GM23338 (cell line): ENCODE data around the gene CDKN2D. TPM values are rescaled to one million over a fixed set of nuclear protein-coding genes. Genes with fewer than 3 reads are reported as not detected.

Experiments used
- ATAC-seq: fragments of 200-7000 bp; cut with Tn5 transposase; 3 replicates; pipeline ENCODE4 v1.9.1; 2020
- DNase-seq: peaks from one replicate; pipeline ENCODE4 v3.0.0-alpha.2; 2015; ENCODE audit warnings: low spot score
- H2AFZ ChIP-seq: fragments of 200-600 bp; sonication (generic); 2 replicates; pipeline ENCODE4 v1.8.0; 2016; ENCODE audit warnings: antibody characterized with exemption, mild to moderate bottlenecking, moderate library complexity
- H3F3A ChIP-seq: fragments of 200-600 bp; sonication (generic); replicated peaks from 2 replicates; pipeline ENCODE4 v1.8.0; 2017; ENCODE audit warnings: antibody characterized with exemption, mixed run types, low read depth
- H3K27ac ChIP-seq: fragments of 200-600 bp; sonication (generic); 2 replicates; pipeline ENCODE4 v1.6.1; 2016; ENCODE audit warnings: low read depth
- H3K27me3 ChIP-seq: fragments of 200-600 bp; sonication (generic); 2 replicates; pipeline ENCODE4 v1.8.0; 2016; ENCODE audit warnings: mild to moderate bottlenecking, mixed run types, moderate library complexity; ENCODE audit not compliant: insufficient read depth
- H3K36me3 ChIP-seq: fragments of 200-600 bp; sonication (generic); 2 replicates; pipeline ENCODE4 v1.8.0; 2016; ENCODE audit warnings: mild to moderate bottlenecking; ENCODE audit not compliant: insufficient read depth
- H3K4me1 ChIP-seq: fragments of 200-600 bp; sonication (generic); 2 replicates; pipeline ENCODE4 v1.8.0; 2016; ENCODE audit warnings: mild to moderate bottlenecking, moderate library complexity; ENCODE audit not compliant: insufficient read depth
- H3K4me2 ChIP-seq: fragments of 200-600 bp; sonication (generic); 2 replicates; pipeline ENCODE4 v1.7.1; 2017; ENCODE audit warnings: mixed run types
- H3K4me3 ChIP-seq: fragments of 200-600 bp; sonication (generic); 2 replicates; pipeline ENCODE4 v1.6.1; 2016; ENCODE audit warnings: mixed run types
- H3K79me2 ChIP-seq: fragments of 200-600 bp; sonication (generic); replicated peaks from 2 replicates; pipeline ENCODE4 v1.8.0; 2017; ENCODE audit warnings: mild to moderate bottlenecking; ENCODE audit not compliant: insufficient read depth
- H3K9me2 ChIP-seq: fragments of 200-600 bp; sonication (generic); 2 replicates; pipeline ENCODE4 v1.8.0; 2017; ENCODE audit not compliant: insufficient read depth
- H4K20me1 ChIP-seq: fragments of 200-600 bp; sonication (generic); replicated peaks from 2 replicates; pipeline ENCODE4 v1.8.0; 2017; ENCODE audit warnings: mild to moderate bottlenecking; ENCODE audit not compliant: insufficient read depth
- H3K27ac Mint-ChIP-seq: 2 replicates; pipeline ENCODE4 v1.8.0; 2020; ENCODE audit warnings: inconsistent platforms, mild to moderate bottlenecking, moderate library complexity, mixed read lengths
- H3K27me3 Mint-ChIP-seq: 3 replicates; pipeline ENCODE4 v1.8.0; 2022; ENCODE audit warnings: low read depth, mild to moderate bottlenecking, moderate library complexity, mixed read lengths, inconsistent platforms; ENCODE audit not compliant: insufficient read depth, poor library complexity
- H3K36me3 Mint-ChIP-seq: 3 replicates; pipeline ENCODE4 v1.8.0; 2021; ENCODE audit warnings: low read depth, mild to moderate bottlenecking, inconsistent platforms, moderate library complexity, mixed read lengths
- H3K4me1 Mint-ChIP-seq: 3 replicates; pipeline ENCODE4 v1.8.0; 2020; ENCODE audit warnings: mild to moderate bottlenecking, inconsistent platforms, mixed read lengths
- H3K4me3 Mint-ChIP-seq: 3 replicates; pipeline ENCODE4 v1.8.0; 2021; ENCODE audit warnings: moderate library complexity, mild to moderate bottlenecking, inconsistent platforms, mixed read lengths
- H3K9me3 Mint-ChIP-seq: 3 replicates; pipeline ENCODE4 v1.8.0; 2020; ENCODE audit warnings: moderate library complexity, mild to moderate bottlenecking, inconsistent platforms, mixed read lengths
- CREB1 ChIP-seq: fragments of 250-450 bp; sonication (Bioruptor Pico); IDR thresholded peaks from 2 replicates; pipeline ENCODE4 v1.5.0; 2020; ENCODE audit warnings: low read depth, mild to moderate bottlenecking, moderate library complexity
- EZH2phosphoT487 ChIP-seq: fragments of 200-600 bp; sonication (generic); IDR thresholded peaks from one replicate; pipeline ENCODE4 v1.8.1; 2018; ENCODE audit warnings: antibody characterized with exemption; ENCODE audit not compliant: unreplicated experiment
- JUNB ChIP-seq: IDR thresholded peaks from one replicate; pipeline ENCODE4 v1.6.1; 2016; ENCODE audit warnings: antibody characterized with exemption; ENCODE audit not compliant: unreplicated experiment
- STAT1 ChIP-seq: IDR thresholded peaks from one replicate; pipeline ENCODE4 v1.6.1; 2016; ENCODE audit warnings: antibody characterized with exemption; ENCODE audit not compliant: unreplicated experiment
- ZNF114 ChIP-seq: fragments of 250-450 bp; sonication (Bioruptor Pico); IDR thresholded peaks from 2 replicates; pipeline ENCODE4 v1.5.0; 2020; ENCODE audit warnings: mild to moderate bottlenecking, moderate library complexity
- ZNF331 ChIP-seq: fragments of 250-450 bp; sonication (Bioruptor Pico); IDR thresholded peaks from 2 replicates; pipeline ENCODE4 v1.5.0; 2020; ENCODE audit warnings: low read depth, mild to moderate bottlenecking, moderate library complexity
- polyA plus RNA-seq: library from polyadenylated mRNA; unstranded; fragments of >200 nt; fragmentation: Nextera tagmentation; extraction: Ambion mirVana; gene quantifications from 2 replicates; pipeline ENCODE4 v1.2.1, GENCODE V29; 2016
- total RNA-seq: library from RNA; depleted of rRNA; stranded (reverse); fragments of >200 nt; shearing (Covaris generic); gene quantifications from 2 replicates; pipeline ENCODE4 v1.2.3, GENCODE V29; 2014
- TF ChIP-seq, protein P1 (sequence below): IDR thresholded peaks from one replicate; pipeline ENCODE4 v1.6.1; 2018; ENCODE audit warnings: antibody characterized with exemption; ENCODE audit not compliant: unreplicated experiment
- TF ChIP-seq, protein P2 (sequence below): fragments of 250-450 bp; sonication (Bioruptor Pico); IDR thresholded peaks from 2 replicates; pipeline ENCODE4 v1.5.0; 2020; ENCODE audit warnings: mild to moderate bottlenecking, moderate library complexity
- TF ChIP-seq, protein P3 (sequence below), 2 experiments: fragments of 200-600 bp in 1 of 2; sonication (generic) in 1 of 2; conservative IDR thresholded peaks; 2 replicates each; pipeline versions ENCODE4 v1.5.1 to v1.6.1; 2016 to 2017; ENCODE audit warnings: antibody characterized with exemption in 2 of 2, low read depth in 2 of 2, mild to moderate bottlenecking in 2 of 2, moderate library complexity in 1 of 2

The CDKN2D gene
- total and polyA plus RNA-seq, 2 experiments from 2014 or later: 1.4 to 4.0 TPM

DNA sequence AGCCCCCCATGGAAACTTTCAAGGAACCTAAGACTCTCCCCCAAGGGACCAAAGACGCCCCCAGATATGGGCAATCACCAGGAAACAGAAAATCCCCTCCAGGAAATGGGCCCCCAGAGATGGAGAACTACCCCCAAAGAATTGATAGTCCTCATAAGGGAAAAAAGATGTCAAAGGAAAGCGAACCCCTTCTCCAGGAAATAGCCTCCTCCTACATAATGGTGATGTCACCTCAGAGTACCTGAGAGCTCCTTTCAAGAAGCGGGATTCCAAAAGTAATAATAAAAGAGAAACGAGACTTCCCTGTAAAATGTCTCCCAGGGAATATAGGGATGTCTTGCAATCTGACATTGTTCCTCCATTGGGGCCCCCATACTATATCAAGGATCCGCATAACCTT, 1.1 kb downstream of the CDKN2D start:
- H3K4me1 ChIP-seq: peaks cover 23% of the 10 kb centered on the region
- H3K27ac ChIP-seq: 0 out of 2 replicates have a peak overlapping the region, but pooled peaks have one; percentile 9
- no peak for DNase-seq
- H2AFZ ChIP-seq: peak overlapping the region; percentile 52; the same call in 1 of the 2 replicates
- peak overlapping the region; percentile 94 for H3K4me3 Mint-ChIP-seq
- no peak for ATAC-seq
- H3F3A ChIP-seq: peaks cover 31% of the 10 kb centered on the region
- peaks cover 2% of the 10 kb centered on the region; the same call in 2 of the 3 replicates for H3K9me3 Mint-ChIP-seq
- no peak for TF ChIP-seq CREB1 (CRISPR knock-in tag)
- no peak for TF ChIP-seq STAT1
- TF ChIP-seq EZH2phosphoT487: no peak
- no peak for TF ChIP-seq JUNB
- TF ChIP-seq ZNF114 (CRISPR knock-in tag): no peak
- no peak overlapping the region for H3K27ac Mint-ChIP-seq
- peaks cover 30% of the 10 kb centered on the region for H3K27me3 Mint-ChIP-seq
- H3K27me3 ChIP-seq: no peaks in the 10 kb centered on the region
- H4K20me1 ChIP-seq: peaks cover 5% of the 10 kb centered on the region
- H3K36me3 ChIP-seq: no peaks in the 10 kb centered on the region
- peak overlapping the region; percentile 94 for H3K4me2 ChIP-seq
- peak overlapping the region; percentile 83 for H3K4me3 ChIP-seq
- H3K79me2 ChIP-seq: peaks cover 12% of the 10 kb centered on the region
- H3K36me3 Mint-ChIP-seq: peaks cover 29% of the 10 kb centered on the region
- peaks cover 34% of the 10 kb centered on the region for H3K4me1 Mint-ChIP-seq
- no peaks in the 10 kb centered on the region for H3K9me2 ChIP-seq

DNA sequence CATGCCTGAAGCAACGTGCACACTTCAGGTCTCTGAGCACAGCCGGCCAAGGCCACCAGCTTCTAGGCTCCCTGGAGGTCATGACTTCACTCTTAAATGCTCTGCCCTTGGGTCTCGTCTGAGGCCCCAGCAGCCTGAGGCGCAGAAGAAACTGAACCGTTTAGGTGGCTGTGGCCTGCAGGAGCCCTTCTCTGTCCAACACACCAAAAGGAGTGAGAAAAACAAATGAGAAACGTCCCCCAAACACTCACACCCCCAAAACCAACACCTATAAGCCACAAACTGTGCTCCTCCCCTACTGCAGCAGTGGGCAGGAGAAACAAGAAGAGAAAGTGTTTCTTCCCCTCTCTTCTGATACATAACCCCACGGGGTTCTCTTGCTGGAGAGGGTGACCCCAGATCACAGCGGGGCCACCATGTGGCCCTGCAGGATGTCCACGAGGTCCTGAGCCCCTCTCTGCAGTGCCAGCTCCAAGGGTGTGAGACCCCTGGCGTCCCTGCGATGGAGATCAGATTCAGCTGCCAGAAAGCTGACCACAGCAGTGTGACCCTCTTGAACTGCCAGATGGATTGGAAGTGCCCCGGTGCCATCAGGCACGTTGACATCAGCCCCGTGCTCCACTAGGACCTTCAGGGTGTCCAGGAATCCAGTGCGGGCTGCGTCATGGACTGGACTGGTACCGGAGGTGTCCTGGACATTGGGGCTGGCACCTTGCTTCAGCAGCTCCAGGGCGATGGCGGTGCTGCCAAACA, 1.9 kb downstream of the CDKN2D start:
- peak overlapping the region; percentile 92 for H3K4me3 ChIP-seq
- H3K4me3 Mint-ChIP-seq: peak overlapping the region; percentile 94
- peak overlapping the region; percentile 94 for H3K4me2 ChIP-seq
- peaks cover 5% of the 10 kb centered on the region for H4K20me1 ChIP-seq
- peaks cover 28% of the 10 kb centered on the region for H3K36me3 Mint-ChIP-seq
- H3K9me3 Mint-ChIP-seq: peaks cover 2% of the 10 kb centered on the region; the same call in 2 of the 3 replicates
- H3F3A ChIP-seq: peaks cover 29% of the 10 kb centered on the region
- no peaks in the 10 kb centered on the region for H3K27me3 ChIP-seq
- H3K27ac ChIP-seq: no peak overlapping the region
- H3K36me3 ChIP-seq: no peaks in the 10 kb centered on the region
- ATAC-seq (no peak), DNase-seq (no peak)
- peaks cover 12% of the 10 kb centered on the region for H3K79me2 ChIP-seq
- no peaks in the 10 kb centered on the region for H3K9me2 ChIP-seq
- H3K4me1 Mint-ChIP-seq: peaks cover 31% of the 10 kb centered on the region
- H3K4me1 ChIP-seq: peaks cover 23% of the 10 kb centered on the region
- H2AFZ ChIP-seq: no peak overlapping the region
- H3K27me3 Mint-ChIP-seq: peaks cover 30% of the 10 kb centered on the region
- no peak overlapping the region for H3K27ac Mint-ChIP-seq
- TF ChIP-seq, protein P1, sequence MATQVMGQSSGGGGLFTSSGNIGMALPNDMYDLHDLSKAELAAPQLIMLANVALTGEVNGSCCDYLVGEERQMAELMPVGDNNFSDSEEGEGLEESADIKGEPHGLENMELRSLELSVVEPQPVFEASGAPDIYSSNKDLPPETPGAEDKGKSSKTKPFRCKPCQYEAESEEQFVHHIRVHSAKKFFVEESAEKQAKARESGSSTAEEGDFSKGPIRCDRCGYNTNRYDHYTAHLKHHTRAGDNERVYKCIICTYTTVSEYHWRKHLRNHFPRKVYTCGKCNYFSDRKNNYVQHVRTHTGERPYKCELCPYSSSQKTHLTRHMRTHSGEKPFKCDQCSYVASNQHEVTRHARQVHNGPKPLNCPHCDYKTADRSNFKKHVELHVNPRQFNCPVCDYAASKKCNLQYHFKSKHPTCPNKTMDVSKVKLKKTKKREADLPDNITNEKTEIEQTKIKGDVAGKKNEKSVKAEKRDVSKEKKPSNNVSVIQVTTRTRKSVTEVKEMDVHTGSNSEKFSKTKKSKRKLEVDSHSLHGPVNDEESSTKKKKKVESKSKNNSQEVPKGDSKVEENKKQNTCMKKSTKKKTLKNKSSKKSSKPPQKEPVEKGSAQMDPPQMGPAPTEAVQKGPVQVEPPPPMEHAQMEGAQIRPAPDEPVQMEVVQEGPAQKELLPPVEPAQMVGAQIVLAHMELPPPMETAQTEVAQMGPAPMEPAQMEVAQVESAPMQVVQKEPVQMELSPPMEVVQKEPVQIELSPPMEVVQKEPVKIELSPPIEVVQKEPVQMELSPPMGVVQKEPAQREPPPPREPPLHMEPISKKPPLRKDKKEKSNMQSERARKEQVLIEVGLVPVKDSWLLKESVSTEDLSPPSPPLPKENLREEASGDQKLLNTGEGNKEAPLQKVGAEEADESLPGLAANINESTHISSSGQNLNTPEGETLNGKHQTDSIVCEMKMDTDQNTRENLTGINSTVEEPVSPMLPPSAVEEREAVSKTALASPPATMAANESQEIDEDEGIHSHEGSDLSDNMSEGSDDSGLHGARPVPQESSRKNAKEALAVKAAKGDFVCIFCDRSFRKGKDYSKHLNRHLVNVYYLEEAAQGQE: no peak
- TF ChIP-seq STAT1 (no peak), ZNF331 (CRISPR knock-in tag) (no peak), ZNF114 (CRISPR knock-in tag) (no peak), JUNB (no peak)
- TF ChIP-seq, protein P2, sequence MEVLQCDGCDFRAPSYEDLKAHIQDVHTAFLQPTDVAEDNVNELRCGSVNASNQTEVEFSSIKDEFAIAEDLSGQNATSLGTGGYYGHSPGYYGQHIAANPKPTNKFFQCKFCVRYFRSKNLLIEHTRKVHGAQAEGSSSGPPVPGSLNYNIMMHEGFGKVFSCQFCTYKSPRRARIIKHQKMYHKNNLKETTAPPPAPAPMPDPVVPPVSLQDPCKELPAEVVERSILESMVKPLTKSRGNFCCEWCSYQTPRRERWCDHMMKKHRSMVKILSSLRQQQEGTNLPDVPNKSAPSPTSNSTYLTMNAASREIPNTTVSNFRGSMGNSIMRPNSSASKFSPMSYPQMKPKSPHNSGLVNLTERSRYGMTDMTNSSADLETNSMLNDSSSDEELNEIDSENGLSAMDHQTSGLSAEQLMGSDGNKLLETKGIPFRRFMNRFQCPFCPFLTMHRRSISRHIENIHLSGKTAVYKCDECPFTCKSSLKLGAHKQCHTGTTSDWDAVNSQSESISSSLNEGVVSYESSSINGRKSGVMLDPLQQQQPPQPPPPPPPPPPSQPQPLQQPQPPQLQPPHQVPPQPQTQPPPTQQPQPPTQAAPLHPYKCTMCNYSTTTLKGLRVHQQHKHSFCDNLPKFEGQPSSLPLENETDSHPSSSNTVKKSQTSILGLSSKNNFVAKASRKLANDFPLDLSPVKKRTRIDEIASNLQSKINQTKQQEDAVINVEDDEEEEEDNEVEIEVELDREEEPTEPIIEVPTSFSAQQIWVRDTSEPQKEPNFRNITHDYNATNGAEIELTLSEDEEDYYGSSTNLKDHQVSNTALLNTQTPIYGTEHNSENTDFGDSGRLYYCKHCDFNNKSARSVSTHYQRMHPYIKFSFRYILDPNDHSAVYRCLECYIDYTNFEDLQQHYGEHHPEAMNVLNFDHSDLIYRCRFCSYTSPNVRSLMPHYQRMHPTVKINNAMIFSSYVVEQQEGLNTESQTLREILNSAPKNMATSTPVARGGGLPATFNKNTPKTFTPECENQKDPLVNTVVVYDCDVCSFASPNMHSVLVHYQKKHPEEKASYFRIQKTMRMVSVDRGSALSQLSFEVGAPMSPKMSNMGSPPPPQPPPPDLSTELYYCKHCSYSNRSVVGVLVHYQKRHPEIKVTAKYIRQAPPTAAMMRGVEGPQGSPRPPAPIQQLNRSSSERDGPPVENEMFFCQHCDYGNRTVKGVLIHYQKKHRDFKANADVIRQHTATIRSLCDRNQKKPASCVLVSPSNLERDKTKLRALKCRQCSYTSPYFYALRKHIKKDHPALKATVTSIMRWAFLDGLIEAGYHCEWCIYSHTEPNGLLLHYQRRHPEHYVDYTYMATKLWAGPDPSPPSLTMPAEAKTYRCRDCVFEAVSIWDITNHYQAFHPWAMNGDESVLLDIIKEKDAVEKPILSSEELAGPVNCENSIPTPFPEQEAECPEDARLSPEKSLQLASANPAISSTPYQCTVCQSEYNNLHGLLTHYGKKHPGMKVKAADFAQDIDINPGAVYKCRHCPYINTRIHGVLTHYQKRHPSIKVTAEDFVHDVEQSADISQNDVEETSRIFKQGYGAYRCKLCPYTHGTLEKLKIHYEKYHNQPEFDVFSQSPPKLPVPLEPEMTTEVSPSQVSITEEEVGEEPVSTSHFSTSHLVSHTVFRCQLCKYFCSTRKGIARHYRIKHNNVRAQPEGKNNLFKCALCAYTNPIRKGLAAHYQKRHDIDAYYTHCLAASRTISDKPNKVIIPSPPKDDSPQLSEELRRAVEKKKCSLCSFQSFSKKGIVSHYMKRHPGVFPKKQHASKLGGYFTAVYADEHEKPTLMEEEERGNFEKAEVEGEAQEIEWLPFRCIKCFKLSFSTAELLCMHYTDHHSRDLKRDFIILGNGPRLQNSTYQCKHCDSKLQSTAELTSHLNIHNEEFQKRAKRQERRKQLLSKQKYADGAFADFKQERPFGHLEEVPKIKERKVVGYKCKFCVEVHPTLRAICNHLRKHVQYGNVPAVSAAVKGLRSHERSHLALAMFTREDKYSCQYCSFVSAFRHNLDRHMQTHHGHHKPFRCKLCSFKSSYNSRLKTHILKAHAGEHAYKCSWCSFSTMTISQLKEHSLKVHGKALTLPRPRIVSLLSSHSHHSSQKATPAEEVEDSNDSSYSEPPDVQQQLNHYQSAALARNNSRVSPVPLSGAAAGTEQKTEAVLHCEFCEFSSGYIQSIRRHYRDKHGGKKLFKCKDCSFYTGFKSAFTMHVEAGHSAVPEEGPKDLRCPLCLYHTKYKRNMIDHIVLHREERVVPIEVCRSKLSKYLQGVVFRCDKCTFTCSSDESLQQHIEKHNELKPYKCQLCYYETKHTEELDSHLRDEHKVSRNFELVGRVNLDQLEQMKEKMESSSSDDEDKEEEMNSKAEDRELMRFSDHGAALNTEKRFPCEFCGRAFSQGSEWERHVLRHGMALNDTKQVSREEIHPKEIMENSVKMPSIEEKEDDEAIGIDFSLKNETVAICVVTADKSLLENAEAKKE: no peak
- TF ChIP-seq, protein P3, sequence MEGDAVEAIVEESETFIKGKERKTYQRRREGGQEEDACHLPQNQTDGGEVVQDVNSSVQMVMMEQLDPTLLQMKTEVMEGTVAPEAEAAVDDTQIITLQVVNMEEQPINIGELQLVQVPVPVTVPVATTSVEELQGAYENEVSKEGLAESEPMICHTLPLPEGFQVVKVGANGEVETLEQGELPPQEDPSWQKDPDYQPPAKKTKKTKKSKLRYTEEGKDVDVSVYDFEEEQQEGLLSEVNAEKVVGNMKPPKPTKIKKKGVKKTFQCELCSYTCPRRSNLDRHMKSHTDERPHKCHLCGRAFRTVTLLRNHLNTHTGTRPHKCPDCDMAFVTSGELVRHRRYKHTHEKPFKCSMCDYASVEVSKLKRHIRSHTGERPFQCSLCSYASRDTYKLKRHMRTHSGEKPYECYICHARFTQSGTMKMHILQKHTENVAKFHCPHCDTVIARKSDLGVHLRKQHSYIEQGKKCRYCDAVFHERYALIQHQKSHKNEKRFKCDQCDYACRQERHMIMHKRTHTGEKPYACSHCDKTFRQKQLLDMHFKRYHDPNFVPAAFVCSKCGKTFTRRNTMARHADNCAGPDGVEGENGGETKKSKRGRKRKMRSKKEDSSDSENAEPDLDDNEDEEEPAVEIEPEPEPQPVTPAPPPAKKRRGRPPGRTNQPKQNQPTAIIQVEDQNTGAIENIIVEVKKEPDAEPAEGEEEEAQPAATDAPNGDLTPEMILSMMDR (conservative IDR thresholded peaks at IDR 0.05; ENCODE audit: low read depth in 2 of 2): no peak
